Loucy (cell line): Measurements from ENCODE around the gene RAP1GAP2.

Experiments
- H2AFZ ChIP-seq: fragments of 200-600 bp; sonication (generic); 2 replicates; pipeline ENCODE4 v1.6.0; 2016; ENCODE audit warnings: antibody characterized with exemption, mild to moderate bottlenecking, low read length, moderate library complexity
- H3F3A ChIP-seq: fragments of 200-600 bp; 2 replicates; pipeline ENCODE4 v1.6.0; 2016; ENCODE audit warnings: antibody characterized with exemption, low read depth, mild to moderate bottlenecking
- H3K27me3 ChIP-seq: fragments of 200-600 bp; sonication (generic); 2 replicates; pipeline ENCODE4 v1.6.1; 2014; ENCODE audit warnings: low read length, mild to moderate bottlenecking; ENCODE audit not compliant: insufficient read depth, poor library complexity, severe bottlenecking
- H3K36me3 ChIP-seq: fragments of 200-600 bp; sonication (generic); 2 replicates; pipeline ENCODE4 v1.6.1; 2016; ENCODE audit warnings: low read length; ENCODE audit not compliant: insufficient read depth
- H3K4me1 ChIP-seq: fragments of 200-600 bp; sonication (generic); 2 replicates; pipeline ENCODE4 v1.5.1; 2014; ENCODE audit warnings: low read length, mild to moderate bottlenecking; ENCODE audit not compliant: insufficient read depth, poor library complexity, severe bottlenecking
- H3K4me2 ChIP-seq: fragments of 200-600 bp; sonication (generic); 2 replicates; pipeline ENCODE4 v1.6.0; 2014; ENCODE audit warnings: antibody characterized with exemption, low read length, low read depth, mild to moderate bottlenecking; ENCODE audit not compliant: poor library complexity, severe bottlenecking
- H3K4me3 ChIP-seq: fragments of 200-600 bp; sonication (generic); 2 replicates; pipeline ENCODE4 v1.5.1; 2014; ENCODE audit warnings: low read length, mild to moderate bottlenecking, mixed read lengths; ENCODE audit not compliant: poor library complexity, severe bottlenecking
- H3K79me2 ChIP-seq: fragments of 200-600 bp; sonication (generic); 2 replicates; pipeline ENCODE4 v1.6.1; 2014; ENCODE audit warnings: low read length; ENCODE audit not compliant: insufficient read depth
- H3K9ac ChIP-seq: fragments of 200-600 bp; sonication (generic); 2 replicates; pipeline ENCODE4 v1.6.0; 2014; ENCODE audit warnings: mild to moderate bottlenecking, low read depth, low read length, moderate library complexity; ENCODE audit not compliant: poor library complexity, severe bottlenecking
- H3K9me2 ChIP-seq: fragments of 200-600 bp; sonication (generic); replicated peaks from 2 replicates; pipeline ENCODE4 v1.6.1; 2016; ENCODE audit warnings: low read depth, low read length, mixed read lengths
- H3K9me3 ChIP-seq: fragments of 200-600 bp; sonication (generic); 2 replicates; pipeline ENCODE4 v1.6.1; 2014; ENCODE audit warnings: mild to moderate bottlenecking, antibody characterized with exemption, low read length, low read depth; ENCODE audit not compliant: insufficient read depth
- H4K20me1 ChIP-seq: fragments of 200-600 bp; sonication (generic); 2 replicates; pipeline ENCODE4 v1.6.0; 2014; ENCODE audit warnings: antibody characterized with exemption, low read length, mild to moderate bottlenecking; ENCODE audit not compliant: insufficient read depth, poor library complexity, severe bottlenecking
- EZH2phosphoT487 ChIP-seq: fragments of 200-600 bp; IDR thresholded peaks from 2 replicates; pipeline ENCODE4 v1.6.1; 2018; ENCODE audit warnings: antibody characterized with exemption, mild to moderate bottlenecking, moderate library complexity, borderline replicate concordance
- TF ChIP-seq, protein P1 (sequence below): fragments of 200-600 bp; sonication (generic); conservative IDR thresholded peaks from 2 replicates; pipeline ENCODE4 v1.5.1; 2014; ENCODE audit warnings: mild to moderate bottlenecking, antibody characterized with exemption, low read length

The RAP1GAP2 gene

DNA sequence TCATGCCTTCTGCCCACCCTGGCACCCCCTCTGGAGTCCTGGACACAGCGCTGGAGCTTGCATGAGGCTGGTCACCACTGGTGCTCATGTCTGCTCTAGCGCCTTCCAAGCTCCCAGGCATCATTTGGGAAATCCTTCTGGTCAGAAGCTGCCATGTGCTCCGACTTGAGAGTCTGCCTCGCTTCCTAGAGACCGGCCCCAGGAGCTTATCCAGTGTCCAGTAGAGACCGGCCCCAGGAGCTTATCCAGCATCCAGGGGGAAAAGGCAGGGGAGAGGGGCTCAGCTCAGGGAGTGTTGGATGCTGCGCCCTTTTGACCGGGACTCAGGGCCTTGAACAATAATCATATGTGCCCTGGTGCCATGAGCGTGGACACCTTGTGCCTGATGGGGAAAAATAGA is 106.3 kb downstream of the RAP1GAP2 start:
- Histone ChIP-seq H3K9ac (no peak overlapping the region), H3K36me3 (peaks cover 58% of the 10 kb centered on the region), H3K4me3 (no peak overlapping the region), H3K9me3 (no peaks in the 10 kb centered on the region), H3F3A (no peaks in the 10 kb centered on the region), H3K4me2 (no peak overlapping the region), H4K20me1 (peaks cover 89% of the 10 kb centered on the region), H3K27me3 (no peaks in the 10 kb centered on the region), H3K9me2 (no peaks in the 10 kb centered on the region), H3K4me1 (no peaks in the 10 kb centered on the region), H2AFZ (no peak overlapping the region), H3K79me2 (peaks cover 99% of the 10 kb centered on the region)
- TF ChIP-seq, protein P1, sequence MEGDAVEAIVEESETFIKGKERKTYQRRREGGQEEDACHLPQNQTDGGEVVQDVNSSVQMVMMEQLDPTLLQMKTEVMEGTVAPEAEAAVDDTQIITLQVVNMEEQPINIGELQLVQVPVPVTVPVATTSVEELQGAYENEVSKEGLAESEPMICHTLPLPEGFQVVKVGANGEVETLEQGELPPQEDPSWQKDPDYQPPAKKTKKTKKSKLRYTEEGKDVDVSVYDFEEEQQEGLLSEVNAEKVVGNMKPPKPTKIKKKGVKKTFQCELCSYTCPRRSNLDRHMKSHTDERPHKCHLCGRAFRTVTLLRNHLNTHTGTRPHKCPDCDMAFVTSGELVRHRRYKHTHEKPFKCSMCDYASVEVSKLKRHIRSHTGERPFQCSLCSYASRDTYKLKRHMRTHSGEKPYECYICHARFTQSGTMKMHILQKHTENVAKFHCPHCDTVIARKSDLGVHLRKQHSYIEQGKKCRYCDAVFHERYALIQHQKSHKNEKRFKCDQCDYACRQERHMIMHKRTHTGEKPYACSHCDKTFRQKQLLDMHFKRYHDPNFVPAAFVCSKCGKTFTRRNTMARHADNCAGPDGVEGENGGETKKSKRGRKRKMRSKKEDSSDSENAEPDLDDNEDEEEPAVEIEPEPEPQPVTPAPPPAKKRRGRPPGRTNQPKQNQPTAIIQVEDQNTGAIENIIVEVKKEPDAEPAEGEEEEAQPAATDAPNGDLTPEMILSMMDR = no peak
- no peak for TF ChIP-seq EZH2phosphoT487

GRCh38 chr17:2903193-2903974 is 107.1 kb downstream of the RAP1GAP2 start:
- H3K4me2 ChIP-seq = no peak overlapping the region

DNA sequence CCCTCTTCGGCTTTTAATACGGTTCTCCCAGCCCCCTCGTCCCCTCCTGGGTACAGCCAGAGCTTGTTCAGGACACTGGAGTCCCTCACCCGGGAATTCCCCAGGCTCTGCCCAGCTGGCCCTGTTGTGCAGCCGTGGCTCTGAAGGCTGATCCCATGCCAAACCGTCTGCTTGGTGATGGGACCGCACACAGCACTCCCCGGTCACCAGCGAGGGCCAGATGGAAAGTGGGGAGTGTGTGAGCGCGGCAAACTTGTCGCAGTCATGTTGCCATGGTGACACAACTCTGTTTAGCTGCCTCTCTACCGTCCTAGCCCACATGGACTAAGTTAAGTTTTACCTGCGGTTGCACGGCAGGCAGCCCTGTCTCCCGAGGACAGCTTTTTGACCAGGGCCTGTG is 107.9 kb downstream of the RAP1GAP2 start:
- H3K36me3 ChIP-seq = peaks cover 66% of the 10 kb centered on the region
- H3K9me3 ChIP-seq = no peaks in the 10 kb centered on the region
- peaks cover 99% of the 10 kb centered on the region for H3K79me2 ChIP-seq
- H3K4me1 ChIP-seq = peaks cover 3% of the 10 kb centered on the region
- no peak overlapping the region for H2AFZ ChIP-seq
- H4K20me1 ChIP-seq = peaks cover 83% of the 10 kb centered on the region
- no peak overlapping the region for H3K4me3 ChIP-seq
- H3F3A ChIP-seq = no peaks in the 10 kb centered on the region
- no peaks in the 10 kb centered on the region for H3K27me3 ChIP-seq
- H3K9me2 ChIP-seq = no peaks in the 10 kb centered on the region
- H3K4me2 ChIP-seq = no peak overlapping the region
- no peak for TF ChIP-seq EZH2phosphoT487
- TF ChIP-seq, protein P1 = no peak
- H3K9ac ChIP-seq = no peak overlapping the region

More at GRCh38 chr17:2903193-2903974, 107.1 kb downstream of the RAP1GAP2 start:
- no peak overlapping the region for H3K4me3 ChIP-seq
- peaks cover 83% of the 10 kb centered on the region for H4K20me1 ChIP-seq
- H3F3A ChIP-seq = no peaks in the 10 kb centered on the region
- no peak overlapping the region for H2AFZ ChIP-seq
- H3K9ac ChIP-seq = no peak overlapping the region
- no peaks in the 10 kb centered on the region for H3K9me3 ChIP-seq
- peaks cover 64% of the 10 kb centered on the region for H3K36me3 ChIP-seq
- no peaks in the 10 kb centered on the region for H3K9me2 ChIP-seq
- peaks cover 99% of the 10 kb centered on the region for H3K79me2 ChIP-seq
- H3K27me3 ChIP-seq = no peaks in the 10 kb centered on the region
- no peaks in the 10 kb centered on the region for H3K4me1 ChIP-seq
- no peak for TF ChIP-seq EZH2phosphoT487
- TF ChIP-seq, protein P1 = no peak
